HG03064 (cell line): ENCODE results near the gene LRRC4B.
"Not testable (repeated sequence)": the region's sequence is repeated elsewhere in the genome, so short reads cannot be mapped to it uniquely, and the experiment has no call there.

Experiments
- ATAC-seq: cut with Tn5 transposase; IDR thresholded peaks from one replicate; pipeline ENCODE4 v1.9.1; 2021; ENCODE audit warnings: low read depth; ENCODE audit not compliant: unreplicated experiment

Gene LRRC4B, protein sequence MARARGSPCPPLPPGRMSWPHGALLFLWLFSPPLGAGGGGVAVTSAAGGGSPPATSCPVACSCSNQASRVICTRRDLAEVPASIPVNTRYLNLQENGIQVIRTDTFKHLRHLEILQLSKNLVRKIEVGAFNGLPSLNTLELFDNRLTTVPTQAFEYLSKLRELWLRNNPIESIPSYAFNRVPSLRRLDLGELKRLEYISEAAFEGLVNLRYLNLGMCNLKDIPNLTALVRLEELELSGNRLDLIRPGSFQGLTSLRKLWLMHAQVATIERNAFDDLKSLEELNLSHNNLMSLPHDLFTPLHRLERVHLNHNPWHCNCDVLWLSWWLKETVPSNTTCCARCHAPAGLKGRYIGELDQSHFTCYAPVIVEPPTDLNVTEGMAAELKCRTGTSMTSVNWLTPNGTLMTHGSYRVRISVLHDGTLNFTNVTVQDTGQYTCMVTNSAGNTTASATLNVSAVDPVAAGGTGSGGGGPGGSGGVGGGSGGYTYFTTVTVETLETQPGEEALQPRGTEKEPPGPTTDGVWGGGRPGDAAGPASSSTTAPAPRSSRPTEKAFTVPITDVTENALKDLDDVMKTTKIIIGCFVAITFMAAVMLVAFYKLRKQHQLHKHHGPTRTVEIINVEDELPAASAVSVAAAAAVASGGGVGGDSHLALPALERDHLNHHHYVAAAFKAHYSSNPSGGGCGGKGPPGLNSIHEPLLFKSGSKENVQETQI

DNA sequence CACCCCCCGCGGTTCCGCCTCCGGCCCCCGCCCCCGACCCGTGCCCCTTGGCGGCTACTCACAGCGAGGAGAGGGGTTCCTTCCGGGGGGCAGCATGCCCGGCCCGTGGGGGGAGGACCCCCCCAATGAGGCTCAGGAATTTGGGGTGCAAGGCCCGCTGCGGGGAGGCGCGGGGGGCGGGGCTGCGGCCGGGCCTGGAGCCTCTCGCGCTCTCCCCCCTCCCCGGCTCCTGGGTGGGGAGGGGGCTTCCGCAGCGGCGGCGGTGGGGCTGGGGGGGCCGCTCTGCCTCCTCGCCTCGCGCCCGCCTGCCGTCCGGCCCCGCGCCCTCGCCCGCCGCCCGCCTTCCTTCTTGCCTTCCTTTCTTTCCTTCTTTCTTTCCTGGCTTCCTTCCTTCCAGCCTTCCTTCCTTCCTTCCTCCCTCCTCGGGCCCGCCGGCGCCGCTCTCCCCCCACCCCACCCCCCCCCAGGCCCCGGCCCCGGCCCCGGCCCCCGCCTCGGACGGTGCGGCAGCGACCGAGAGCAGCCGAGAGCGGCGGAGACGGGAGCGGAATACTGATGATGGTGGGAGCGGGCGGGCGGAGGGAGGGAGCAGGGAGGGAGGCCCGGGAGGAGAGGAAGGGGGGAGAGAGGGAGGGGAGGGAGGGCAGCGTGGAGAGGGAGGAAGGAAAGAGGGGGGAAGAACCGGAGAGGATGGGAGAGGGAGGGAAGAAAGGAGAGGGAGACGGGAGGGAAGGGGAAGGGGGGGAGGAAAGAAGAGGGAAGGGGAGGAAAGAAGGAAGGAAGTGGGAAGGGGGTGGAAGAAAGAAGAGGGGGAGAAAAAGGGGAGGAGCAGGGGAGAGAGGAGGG, at the start of gene LRRC4B:
LRRC4B (minus strand) TSS at position 554 of the 846 bp plus-strand sequence. CDS start 19,597 bp downstream, outside the sequence.
- ATAC-seq: no peak

DNA sequence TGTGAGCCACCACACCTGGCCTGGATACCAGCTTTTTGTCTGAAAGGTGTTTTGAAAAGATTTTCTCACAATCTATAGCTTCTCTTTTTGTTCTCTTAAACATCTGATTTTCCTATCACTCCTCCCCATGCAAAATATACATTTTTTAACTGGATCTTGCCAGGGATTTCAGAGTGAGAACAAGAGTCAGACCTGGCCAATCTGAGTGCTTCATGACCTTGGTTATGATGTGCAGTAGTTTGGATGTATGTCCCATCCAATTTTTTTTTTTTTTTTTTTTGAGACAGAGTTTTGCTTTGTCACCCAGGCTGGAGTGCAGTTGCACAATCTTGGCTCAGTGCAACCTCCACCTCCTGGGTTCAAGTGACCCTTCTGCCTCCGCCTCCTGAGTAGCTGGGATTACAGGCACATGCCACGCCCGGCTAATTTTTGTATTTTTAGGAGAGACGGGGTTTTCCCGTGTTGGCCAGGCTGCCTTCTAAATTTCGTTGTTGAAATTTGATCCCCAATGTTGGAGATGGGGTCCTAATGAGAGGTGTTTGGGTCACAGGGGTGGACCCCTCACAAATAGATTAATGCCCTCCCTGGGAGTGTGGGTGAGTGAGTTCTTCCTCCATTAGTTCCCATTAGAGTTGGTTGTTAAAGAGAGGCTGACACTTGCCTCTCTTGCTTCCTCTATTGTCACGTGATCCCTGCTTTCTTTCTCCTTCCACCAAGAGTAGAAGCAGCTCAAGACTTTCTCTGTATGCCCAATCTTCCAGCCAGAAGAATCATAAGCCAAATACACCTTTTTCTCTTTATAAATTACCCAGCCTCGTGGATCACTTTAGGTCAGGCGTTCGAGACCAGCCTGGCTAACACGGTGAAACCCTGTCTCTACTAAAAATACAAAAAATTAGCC, 44.5 kb upstream of the LRRC4B start:
- not testable (repeated sequence) for ATAC-seq

DNA sequence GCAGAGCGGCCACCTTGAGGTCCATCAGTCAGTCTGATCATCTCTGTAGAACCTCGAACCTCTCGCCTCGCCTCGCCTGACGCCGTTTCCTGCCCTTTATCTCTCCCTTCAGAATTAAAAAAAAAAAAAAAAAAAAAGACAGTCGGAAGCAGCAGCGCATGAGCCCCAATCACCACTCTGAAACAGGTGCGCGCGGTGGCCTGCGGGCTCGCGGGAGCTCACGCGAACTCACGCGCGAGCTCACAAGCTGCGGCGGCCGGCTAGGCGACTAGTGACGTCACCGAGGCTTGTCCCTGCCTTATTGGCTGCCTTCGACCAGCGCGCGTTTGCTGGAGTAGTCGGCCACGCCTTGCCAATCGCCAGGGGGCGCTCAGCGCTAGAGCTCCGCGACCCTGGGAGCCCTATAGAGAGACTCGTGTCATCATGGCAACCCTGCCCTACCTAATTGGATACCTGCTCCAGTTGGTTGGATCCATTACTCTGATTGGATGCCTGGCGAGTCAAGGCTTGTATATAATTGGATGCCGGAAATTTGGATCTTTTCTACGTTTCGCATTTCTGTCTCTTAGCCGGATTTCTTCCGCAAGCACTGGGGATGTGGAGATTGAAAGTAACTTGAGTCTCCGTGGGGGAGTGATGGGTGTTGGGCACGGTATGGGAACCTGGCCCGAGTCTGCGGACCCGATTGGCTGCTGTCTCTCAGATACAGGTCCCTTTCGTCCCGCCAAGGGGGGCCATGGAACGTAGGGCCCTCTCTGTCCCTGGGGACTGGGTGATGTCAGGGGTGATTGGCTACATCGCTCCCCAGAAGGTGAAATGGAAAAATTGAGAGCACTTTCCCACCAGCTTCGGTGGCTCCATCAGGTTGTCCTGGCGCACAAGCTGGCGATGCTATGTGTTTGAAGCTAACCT, 39.9 kb upstream of the LRRC4B start:
- no peak for ATAC-seq

DNA sequence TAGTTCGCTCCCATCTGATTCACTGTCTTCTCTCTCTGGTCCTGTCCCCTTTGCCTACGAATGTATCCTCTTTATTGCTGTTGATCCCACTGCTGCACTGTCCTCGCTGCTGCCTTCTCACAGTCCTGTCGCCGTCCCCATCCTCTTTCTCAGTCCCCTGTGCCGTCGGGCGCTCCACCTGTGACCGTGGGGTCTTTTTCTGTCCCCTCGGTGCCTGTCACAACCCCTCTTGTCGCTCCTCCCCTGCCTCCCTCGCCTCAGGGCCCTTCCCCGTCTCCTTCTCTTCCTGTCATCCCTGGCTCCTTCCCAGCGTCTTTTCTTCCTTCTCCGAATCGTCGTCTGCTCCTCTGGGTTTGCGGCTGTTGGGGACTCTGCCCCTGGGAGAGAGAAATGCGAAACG, 39.2 kb upstream of the LRRC4B start:
- ATAC-seq: no peak

DNA sequence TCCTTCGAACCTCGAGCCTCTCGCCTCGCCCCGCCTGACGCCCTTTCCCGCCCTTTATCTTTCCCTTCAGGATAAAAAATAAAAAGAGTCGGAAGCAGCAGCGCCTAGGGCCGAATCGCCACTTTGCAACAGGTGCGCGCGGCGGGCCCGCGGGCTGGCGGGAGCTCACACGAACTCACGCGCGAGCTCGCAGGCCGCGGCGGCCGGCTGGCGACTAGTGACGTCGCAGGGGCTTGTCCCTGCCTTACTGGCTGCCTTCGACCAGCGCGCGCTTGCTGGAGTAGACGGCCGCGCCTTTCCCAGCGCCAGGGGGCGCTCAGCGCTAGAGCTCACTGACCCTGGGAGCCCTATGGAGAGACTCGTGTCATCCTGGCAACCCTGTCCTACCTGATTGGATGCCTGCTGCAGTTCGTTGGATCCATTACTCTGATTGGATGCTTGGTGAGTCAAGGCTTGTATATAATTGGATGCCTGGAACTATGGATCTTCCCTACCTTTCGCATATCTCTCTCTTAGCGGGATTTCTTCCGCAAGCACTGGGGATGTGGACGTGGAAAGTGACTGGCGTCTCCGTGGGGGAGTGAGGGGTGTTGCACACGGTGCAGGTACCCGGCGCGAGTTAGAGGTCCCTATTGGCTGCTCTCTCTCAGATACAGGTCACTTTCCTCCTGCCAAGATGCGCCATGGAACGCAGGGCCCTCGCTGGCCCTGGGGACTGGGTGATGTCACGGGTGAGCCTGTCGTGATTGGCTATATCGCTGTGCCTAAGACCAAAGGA, 38.0 kb upstream of the LRRC4B start:
- not testable (repeated sequence) for ATAC-seq

DNA sequence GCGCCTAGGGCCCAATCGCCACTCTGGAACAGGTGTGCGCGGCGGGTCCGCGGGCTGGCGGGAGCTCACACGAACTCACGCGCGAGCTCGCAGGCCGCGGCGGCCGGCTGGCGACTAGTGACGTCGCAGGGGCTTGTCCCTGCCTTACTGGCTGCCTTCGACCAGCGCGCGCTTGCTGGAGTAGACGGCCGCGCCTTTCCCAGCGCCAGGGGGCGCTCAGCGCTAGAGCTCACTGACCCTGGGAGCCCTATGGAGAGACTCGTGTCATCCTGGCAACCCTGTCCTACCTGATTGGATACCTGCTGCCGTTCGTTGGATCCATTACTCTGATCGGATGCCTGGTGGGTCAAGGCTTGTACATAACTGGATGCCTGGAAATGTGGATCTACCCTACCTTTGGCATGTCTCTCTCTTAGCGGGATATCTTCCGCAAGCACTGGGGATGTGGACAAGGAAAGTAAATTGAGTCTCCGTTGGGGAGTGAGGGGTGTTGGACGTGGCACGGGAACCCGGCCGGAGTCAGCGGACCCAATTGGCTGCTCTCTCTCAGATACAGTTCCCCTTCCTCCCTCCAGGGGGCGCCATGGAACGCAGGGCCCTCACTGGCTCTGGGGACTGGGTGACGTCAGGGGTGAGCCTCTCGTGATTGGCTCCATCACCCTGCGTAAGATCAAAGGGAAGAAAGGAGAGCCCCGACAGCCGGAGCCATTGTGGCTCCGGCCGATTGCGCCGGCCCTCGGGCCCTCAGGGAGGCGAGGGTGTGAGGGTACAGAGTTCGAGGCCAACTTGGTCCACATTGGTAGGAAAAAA, 36.2 kb upstream of the LRRC4B start:
- not testable (repeated sequence) for ATAC-seq

DNA sequence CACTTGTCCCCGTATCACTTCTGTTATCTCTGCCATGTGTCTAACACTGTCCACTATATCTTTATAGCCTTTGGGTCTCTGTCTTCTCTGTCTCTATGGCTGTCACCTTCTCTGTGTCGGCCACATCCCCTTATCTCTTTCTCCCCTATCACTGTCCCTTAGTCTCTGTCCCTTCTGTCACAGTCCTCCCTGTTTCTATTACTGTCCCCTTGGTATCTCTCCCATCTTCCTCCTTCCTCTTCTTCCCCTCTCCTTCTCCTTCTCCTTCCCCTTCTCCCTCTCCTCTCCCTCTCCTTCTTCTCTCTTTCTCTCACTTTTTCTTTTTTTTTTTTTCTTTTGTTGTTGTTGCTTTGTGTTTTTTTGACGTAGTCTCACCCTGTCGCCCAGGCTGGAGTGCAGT, 34.7 kb upstream of the LRRC4B start:
- no peak for ATAC-seq

DNA sequence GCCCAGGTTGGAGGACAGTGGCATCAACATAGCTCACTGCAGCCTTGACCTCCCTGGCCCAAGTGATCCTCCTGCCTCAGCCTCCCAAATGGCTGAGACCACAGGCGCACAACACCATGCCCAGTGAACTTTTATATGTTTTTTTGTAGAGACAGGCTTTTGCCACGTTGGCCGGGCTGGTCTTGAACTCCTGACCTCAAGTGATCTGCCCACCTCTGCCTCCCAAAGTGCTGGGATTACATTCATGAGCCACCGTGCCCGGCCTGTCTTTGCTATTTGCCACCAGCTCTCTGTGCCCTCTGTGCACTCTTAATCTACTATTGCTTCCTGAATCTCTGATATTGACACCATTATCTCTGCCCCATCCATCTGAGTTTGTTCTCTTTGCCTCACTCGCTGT, 34.3 kb upstream of the LRRC4B start:
- no peak for ATAC-seq

DNA sequence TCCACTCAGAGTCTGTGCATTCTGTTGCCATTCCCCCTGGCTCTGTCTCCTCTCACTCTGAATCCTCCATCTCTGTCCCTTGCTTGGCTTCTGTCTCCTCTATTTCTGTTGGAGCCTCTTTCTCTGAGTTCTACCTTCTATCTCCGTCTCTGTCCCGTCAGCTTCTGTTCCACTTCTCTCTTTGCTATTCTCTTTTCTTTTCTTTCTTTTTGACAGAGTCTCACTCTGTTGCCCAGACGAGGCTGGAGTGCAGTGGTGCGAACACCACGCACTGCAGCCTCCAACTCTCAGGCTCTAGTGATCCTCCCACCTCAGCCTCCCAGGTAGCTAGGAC, 33.8 kb upstream of the LRRC4B start:
- ATAC-seq: no peak

DNA sequence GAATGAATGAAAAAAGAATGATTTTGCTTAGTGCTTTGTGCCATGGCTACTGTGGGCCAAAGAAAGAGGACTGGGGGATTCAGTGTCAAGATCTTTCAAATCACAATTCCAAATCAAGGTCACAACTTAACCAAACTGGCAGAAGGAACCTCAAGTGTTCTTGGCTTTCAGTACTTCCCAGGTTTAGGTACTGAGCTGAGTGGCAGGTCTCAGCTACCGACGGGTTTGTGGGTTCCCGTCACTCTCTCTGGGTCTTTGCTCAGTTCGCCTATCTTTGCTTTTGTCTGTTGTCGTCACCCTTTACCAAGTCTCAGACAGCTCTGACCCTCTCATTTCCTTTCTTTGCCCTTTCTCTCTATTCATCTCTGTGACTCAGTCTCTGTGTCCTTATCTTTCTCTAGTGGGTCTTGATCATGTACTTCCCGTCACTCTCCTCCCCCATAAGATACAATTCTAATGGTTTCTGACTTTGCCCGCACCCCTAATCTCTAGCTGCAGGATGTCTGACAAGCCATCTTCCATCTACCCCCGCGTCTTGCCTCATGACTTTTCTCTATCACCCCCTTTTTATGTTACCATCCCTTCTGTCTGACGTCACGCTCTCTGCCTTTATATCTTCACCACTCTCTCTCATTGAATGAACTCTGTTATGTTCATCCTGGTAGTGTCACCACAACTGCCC, 33.3 kb upstream of the LRRC4B start:
- ATAC-seq: no peak

DNA sequence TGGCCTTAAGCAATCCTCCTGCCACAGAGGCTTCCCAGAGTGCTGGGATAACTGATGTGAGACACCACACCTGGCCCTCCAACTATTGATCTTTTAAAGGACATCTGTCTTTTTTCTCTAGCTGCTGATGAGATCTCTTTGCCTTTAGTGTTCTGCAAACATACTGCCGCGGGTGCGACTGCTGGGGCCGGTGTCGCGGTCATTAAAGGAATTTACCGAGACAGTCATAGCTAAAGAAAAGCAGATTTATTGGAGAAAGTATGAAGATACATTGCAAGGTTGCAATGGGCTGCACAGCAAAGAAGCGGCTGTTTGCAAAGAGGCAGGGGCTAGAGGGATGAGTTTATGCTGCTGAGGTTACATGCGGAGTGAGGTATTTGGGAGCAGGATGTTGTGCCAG, 31.2 kb upstream of the LRRC4B start:
- no peak for ATAC-seq

DNA sequence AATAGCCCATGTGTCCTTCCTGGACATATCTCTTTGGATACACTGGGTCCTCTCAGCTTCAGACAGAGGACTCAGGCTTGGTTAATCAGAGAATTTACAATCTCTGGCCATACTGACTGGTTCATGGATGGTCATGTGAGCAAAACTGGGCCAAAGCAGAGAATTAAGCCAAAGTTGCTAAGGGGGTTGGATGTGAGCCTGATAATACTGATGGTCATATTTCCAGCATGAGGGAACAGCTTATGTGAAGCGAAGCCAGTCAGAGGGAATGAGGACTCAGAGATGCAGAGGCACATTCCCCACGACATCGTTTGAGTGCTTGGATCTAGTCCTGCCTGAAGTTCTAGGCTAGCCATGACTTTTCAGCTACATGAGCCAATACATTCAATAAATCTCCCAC, 22.0 kb upstream of the LRRC4B start:
- no peak for ATAC-seq

DNA sequence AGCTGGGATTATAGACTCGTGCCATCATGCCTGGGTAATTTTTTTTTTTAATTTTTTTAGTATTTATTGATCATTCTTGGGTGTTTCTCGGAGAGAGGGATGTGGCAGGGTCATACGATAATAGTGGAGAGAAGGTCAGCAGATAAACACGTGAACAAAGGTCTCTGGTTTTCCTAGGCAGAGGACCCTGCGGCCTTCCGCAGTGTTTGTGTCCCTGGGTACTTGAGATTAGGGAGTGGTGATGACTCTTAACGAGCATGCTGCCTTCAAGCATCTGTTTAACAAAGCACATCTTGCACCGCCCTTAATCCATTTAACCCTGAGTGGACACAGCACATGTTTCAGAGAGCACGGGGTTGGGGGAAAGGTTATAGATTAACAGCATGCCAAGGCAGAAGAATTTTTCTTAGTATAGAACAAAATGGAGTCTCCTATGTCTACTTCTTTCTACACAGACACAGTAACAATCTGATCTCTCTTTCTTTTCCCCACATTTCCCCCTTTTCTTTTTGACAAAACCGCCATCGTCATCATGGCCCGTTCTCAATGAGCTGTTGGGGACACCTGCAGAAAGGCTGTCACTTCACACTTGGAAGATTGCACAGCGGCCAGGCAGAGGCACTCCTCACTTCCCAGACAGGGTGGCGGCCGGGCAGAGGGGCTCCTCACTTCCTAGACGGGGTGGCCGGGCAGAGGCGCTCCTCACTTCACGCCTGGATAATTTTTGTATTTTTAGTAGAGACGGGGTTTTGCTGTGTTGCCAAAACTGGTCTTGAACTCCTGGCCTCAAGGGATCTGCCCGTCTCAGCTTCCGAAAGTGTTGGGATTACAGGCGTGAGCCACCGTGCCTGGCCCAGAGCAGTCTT, 13.8 kb upstream of the LRRC4B start:
- ATAC-seq: not testable (repeated sequence)

DNA sequence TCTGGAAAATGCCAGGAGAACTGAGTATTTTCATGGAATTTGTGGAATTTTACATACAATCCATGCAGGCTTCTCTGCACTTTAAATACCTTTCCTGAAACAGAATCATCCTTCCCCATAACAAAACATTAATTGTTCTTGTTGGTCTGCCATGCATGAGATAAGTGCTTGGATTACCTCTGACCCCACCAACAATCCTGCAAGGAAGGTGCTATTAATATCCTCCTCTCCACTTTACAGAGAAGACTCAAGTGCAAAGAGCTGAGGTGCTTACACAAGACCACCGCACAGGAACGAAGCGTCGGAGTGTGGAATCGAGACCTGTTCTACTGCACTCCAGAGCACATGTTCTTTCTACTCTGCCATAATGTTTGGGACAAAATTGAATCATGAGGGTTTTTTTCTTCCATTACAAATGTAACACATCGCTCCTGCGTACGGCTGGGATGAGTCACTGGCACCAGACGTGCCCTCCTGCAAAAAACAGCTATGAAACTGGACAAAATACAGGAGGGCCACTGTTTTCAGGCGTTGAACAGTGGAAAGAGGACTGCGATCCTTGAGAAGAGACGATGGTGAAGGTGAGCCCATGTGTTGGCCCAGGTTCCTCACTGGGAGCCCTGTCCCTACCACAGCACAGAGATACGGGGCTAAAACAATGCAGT, 12.9 kb upstream of the LRRC4B start:
- no peak for ATAC-seq

DNA sequence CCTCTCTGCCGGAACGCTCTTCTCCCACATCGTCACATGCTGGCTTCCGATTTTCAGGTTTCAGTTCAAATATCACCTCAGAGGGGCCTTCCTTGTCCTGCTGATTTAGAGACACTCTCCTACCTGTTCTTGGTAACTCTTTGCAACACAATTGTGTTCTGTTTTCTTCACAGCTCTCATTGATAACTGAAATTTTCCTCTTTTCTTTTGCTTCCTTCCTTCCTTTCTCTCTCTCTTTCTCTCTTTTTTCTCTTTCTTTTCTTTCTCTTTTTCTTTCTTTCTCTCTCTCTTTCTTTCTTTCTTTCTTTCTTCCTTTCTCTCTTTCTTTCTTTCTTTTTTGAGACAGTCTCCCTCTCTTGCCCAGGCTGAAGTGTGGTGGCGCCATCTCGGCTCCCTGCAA, 12.0 kb upstream of the LRRC4B start:
- no peak for ATAC-seq

DNA sequence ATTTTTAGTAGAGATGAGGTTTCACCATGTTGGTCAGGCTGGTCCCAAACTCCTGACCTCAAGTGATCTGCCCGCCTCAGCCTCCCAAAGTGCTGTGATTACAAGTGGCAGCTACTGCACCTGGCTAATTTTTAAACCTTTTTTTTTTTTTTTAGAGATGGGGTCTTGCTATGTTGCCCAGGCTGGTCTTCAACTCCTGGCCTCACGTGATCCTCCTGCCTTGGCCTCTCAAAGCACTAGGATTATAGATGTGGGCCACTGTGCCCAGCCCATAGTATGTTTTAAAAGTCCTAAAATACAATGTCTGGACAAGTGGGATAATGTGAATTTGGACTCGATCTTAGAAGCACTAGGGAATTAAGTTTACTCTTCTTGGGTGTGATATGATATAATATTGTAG, 8.5 kb upstream of the LRRC4B start:
- not testable (repeated sequence) for ATAC-seq
